Activated gamma-delta T cell treated with anti-CD3 and anti-CD28 coated beads, Interleukin-2, amount 50 U/mL, for 16 hours (primary cell): Measurements from ENCODE around the gene ERICH4.
"Not testable (repeated sequence)": the region's sequence is repeated elsewhere in the genome, so short reads cannot be mapped to it uniquely, and the experiment has no call there.

Experiments
- DNase-seq: peaks from one replicate; pipeline ENCODE4 v3.0.0-alpha.2; 2020; ENCODE audit warnings: low read depth

ERICH4 gene

GRCh38 chr19:41478875-41479756, 36.2 kb downstream of the ERICH4 start:
- DNase-seq, result no peak

GRCh38 chr19:41479757-41480191, 36.8 kb downstream of the ERICH4 start:
- DNase-seq, result no peak

- no peak for DNase-seq
Observed at GRCh38 chr19:41480336-41480735, 37.4 kb downstream of the ERICH4 start.

- DNase-seq, result no peak
Observed at GRCh38 chr19:41484822-41485221, 41.9 kb downstream of the ERICH4 start.

- DNase-seq, result not testable (repeated sequence)
Observed at GRCh38 chr19:41486953-41487352, 44.0 kb downstream of the ERICH4 start.

- no peak for DNase-seq
Observed at GRCh38 chr19:41492843-41493242, 49.9 kb downstream of the ERICH4 start.
